Suppressor macrophage treated with lipopolysaccharide for 1 hour (primary cell): Measurements from ENCODE around the gene NWD2.
"Not testable (repeated sequence)": the region's sequence is repeated elsewhere in the genome, so short reads cannot be mapped to it uniquely, and the experiment has no call there.

Experiments used
- DNase-seq, 3 donors: peaks; one replicate each; pipeline ENCODE4 v3.0.0-alpha.2; 2020 to 2022

Gene NWD2

GRCh38 chr4:37244583-37245390 lies at the start of gene NWD2:
NWD2 (plus strand) TSS chr4:37244743; CDS start chr4:37245068, 325 bp downstream.
- no peak for DNase-seq

- DNase-seq, result peak; percentile 1 to 35 (median 7)
These were observed 46.6 kb upstream of the NWD2 start for GRCh38 chr4:37197899-37198298.

GRCh38 chr4:37204740-37205139 lies 39.8 kb upstream of the NWD2 start:
- not testable (repeated sequence) for DNase-seq

- no peak for DNase-seq
These were observed 28.3 kb upstream of the NWD2 start for GRCh38 chr4:37216209-37216608.

- no peak for DNase-seq
These were observed 25.3 kb upstream of the NWD2 start for GRCh38 chr4:37219242-37219641.

GRCh38 chr4:37219990-37220389 lies 24.6 kb upstream of the NWD2 start:
- no peak for DNase-seq

DNA sequence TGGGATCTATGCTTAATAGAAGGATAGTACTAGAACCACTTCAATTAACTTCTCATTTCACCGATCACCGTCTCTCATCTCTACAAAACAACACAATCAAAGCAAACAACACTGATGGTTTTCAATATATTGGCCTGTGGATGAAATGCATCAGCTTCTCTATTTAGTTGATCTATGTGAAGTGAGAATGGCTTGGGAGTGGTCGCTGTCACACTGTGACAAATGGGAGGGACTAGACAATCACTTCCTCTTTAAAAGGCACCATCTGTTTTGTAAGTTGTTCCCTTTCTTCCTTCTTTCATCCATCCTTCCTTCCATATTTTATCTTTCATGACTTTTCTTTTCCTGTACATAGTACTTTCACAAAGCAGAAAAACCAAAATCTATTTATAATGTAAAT lies 23.9 kb upstream of the NWD2 start:
- DNase-seq, result no peak

GRCh38 chr4:37223732-37224131 lies 20.8 kb upstream of the NWD2 start:
- DNase-seq, result no peak

GRCh38 chr4:37224854-37225253 lies 19.7 kb upstream of the NWD2 start:
- no peak for DNase-seq

GRCh38 chr4:37225778-37226177 lies 18.8 kb upstream of the NWD2 start:
- DNase-seq, result peak in 1 of 3 donors; percentile 17

DNA sequence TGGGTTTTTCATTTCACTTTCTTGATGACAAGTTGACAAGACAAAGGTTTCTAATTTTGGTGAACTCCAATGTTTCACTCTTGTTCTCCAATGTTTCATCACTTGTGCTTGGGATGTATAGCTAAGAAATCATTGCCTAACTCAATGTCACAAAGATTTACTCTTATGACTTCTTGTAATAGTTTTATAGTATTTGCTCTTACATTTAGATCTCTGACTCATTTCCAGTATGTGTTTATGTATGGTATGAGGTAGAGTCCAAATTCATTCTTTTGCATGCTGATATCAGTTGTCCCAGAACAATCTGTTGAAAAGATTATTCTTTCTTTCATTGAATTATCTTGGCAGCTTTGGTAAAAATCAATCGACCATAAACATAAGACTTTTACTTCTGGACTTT lies 12.2 kb upstream of the NWD2 start:
- DNase-seq, result peak in 2 of 3 donors; percentile 7 to 19

DNA sequence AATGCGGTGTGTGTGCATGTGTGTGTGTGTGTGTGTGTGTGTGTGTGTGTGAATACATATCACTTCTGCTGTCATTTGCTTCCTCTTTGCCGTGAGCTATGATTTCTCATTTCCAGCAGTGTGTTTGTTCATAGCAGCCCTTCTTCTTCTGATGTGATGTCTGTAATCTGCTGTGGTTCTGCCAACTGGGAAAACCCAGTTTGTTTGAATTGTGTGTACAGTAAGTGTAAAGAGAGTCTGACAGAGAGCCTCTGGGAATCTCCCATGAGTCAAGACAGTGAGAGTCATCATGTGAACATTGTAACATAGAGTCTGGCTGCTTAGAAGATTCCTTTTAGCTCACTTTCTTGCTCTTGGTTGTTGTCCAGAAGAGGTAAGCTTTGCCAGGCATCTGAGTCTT lies 8.4 kb upstream of the NWD2 start:
- peak; percentile 44 to 81 (median 60) for DNase-seq

GRCh38 chr4:37241647-37242046 lies 2.9 kb upstream of the NWD2 start:
- no peak for DNase-seq

DNA sequence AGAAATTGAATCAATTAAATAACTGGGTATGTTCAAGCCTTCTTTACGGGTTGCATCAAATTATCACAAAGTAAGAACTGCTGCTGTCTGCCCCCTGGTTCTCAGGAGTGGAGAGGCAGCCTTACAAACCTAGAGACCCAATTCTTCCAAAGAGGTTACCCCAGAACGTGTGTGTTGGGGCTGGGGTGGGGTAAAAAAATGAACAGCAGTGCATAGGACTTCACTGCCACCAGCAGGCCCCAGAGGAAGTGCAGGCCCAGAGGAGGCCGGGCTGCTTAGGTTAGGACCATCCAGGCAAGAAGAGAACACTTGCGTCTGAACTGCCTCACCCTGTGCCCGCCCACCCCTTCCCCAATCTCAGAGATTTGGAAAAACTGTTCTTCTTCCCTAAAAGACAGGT lies 1.5 kb upstream of the NWD2 start:
- no peak for DNase-seq

DNA sequence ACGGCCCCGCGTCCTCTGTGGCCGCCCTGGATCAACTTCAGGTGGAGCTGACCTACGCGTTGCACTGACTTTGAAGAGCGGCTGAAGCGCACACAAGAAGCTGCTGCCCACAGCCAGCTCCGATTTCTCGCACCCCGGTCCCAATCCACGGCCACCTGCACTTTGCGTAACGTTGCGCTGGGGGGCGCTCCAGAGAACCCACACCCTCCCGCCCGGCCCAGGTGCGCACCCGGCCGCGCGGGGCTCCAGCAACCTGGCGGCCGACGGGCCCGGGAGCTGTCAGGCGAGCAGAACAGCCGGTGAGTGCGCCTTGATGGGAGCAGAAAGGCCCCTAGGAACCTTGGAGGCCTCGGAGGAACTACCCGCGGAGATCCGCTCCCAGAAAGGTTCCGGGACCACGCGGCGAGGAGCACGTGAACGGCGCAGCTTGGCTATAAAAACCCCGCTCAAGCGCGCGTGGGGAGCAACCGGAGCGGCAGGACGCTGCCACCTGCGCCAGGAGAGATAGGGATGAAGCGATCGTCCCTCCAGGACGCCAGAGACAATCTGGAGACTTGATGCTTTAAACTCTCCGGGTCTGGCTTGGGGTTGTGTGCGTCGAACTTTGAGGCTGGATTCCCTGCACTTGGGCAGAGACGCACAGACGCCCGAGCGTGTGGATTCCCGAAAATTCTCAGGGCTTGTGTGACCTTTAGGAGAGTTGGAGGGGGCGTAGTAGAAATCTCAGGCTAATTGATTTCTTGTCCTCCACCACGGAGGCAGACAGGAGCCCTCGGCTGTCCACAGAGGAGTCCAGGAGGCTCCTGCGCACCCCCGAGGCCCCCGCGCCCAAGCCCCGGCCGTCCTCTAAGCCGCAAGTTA lies 591 bp upstream of the NWD2 start:
- no peak for DNase-seq

DNA sequence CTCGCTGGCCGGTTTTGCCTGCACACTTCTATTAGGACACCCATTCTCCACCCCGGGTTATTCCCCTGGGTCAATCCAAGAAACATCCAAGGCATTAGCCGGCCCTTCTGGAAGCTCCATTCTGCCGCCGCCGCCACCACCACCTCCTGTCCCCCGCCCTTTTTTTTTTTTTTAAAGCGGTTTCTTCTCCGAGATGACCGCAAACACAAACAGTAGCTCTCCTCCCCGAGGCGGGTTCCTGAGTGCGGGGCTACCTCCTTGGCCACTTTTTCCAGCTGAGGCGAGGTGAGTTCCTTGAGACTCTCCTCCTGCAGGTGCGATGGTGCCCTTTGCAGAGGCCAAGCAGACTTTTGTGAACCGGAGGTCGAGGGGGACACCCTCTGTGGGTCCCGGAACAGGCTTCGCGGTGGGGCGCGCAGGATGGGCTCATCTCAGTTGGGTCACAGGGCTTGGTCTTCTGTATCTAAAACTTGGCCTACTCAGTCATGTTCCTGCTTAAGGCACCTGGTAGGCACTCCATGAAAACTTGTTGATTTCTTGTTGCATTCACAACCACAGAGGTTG lies 930 bp downstream of the NWD2 start:
- no peak for DNase-seq

DNA sequence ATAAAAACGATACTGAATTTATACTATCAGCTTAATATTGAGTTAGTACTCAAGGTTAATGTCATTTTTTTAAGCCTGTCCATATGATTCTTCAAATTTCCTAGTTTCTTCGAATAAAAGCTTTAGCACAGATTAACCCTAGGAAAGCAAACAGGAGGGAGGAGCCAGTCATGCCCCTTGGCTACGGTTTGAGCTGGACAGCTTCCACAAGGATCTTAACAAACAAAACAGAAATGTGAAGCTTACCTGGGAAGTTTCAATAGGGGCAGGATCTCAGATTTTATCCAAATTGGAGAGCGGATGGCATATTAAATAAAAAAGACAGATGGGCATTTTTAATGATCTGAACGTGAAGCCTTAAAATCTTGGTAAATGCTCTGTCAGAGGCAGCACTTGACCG lies 2.3 kb downstream of the NWD2 start:
- no peak for DNase-seq

- no peak for DNase-seq
These were observed 13.7 kb downstream of the NWD2 start for GRCh38 chr4:37258221-37258620.

DNA sequence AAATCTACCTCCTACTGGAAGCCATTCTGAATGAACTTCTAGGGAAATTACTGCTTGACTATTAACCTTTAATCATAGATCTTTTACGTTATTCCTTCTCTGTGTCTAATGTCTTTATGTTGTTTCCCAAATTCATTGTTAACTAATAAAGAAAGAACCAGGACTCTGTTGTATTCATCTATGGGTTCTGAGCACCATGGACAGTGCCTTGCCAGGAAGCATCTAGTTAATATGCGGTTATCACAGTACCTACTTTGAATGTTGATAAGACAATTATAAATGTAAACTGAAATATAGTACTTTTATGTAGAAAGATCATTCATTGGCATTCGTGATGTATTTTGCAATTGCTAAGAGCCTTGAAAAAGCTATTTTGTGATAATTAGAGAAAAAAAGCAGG lies 23.8 kb downstream of the NWD2 start:
- DNase-seq, result no peak

GRCh38 chr4:37279121-37279520 lies 34.6 kb downstream of the NWD2 start:
- DNase-seq, result no peak

- DNase-seq, result no peak
These were observed 35.5 kb downstream of the NWD2 start for GRCh38 chr4:37279894-37280592.

DNA sequence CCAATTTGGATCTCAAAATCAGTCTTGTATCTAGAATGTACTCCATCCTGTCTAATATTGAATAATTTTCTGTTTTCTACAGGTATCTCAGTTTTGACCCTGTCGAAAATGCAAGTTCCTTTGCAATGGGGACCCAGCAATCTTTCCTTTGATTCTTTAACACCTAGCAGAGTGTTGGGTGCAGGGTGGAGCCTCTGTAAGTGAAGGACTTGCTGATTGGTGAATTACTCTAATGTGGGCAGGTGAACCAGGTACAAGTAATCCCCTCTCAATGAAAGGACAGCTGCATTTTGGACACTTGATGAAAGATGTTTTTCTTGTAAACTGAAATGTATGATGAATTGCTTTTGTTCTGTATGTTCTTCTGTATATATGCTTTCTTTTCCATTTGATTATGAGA lies 54.9 kb downstream of the NWD2 start:
- no peak for DNase-seq

GRCh38 chr4:37304612-37305011 lies 60.1 kb downstream of the NWD2 start:
- no peak for DNase-seq
